Measurements from ENCODE around the gene WNT7A.
A peak's percentile ranks its signal among the peaks of the same experiment; 100 is the strongest.
"Not testable (repeated sequence)": the region's sequence is repeated elsewhere in the genome, so short reads cannot be mapped to it uniquely, and the experiment has no call there.

The WNT7A gene

DNA sequence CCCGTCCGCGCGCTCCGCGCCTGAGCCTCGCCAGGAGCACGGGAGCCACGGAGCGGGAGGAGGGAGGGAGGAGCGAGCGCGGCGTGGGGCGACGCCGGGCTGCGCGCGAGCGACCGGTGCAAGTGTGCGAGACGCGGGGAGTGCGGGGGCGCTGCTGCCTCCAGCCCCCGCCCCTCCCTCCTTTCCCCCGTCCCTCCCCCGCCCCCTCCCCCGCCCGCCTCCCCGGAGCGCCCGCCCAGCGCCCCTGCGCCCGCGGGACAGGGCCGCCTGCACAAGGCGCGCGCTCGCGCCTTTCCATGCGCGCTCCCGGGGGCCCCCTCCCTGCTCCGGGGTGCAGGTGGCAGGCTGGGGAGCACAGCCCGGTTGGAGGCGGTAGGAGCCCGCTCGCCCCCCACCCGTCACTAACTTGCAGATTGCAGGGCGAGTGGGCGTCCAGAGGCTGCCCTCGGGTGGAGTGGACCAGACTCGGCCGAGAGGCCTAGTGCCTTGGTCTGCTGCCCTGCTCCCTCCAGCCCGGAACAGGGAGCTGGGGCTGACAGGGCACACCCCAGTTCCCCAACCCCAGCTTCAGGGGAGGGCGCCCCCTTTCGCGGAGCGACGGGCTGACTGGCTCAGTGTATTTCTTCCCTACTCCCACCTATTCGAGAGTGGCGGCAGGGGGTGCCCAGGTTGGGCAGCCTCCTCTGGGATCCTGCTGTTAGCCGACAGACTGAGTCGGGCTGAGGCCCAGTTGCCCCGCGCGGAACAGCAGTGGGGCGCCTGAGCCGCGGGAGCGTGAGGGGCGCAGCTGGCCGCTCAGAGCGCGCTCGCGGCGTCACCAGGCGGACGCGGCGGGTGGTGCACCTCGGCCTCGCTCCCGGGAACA, at the start of gene WNT7A:
WNT7A (minus strand) TSS at position 126 of the 865 bp plus-strand sequence. CDS start 255 bp downstream, outside the sequence.
- H3K4me3 Mint-ChIP-seq: peak within 1 kb of the TSS; percentile 69
- H3K9me3 Mint-ChIP-seq: peaks cover 5% of the 10 kb centered on the region
- DNase-seq: peak; percentile 80
- TF ChIP-seq, protein P1, sequence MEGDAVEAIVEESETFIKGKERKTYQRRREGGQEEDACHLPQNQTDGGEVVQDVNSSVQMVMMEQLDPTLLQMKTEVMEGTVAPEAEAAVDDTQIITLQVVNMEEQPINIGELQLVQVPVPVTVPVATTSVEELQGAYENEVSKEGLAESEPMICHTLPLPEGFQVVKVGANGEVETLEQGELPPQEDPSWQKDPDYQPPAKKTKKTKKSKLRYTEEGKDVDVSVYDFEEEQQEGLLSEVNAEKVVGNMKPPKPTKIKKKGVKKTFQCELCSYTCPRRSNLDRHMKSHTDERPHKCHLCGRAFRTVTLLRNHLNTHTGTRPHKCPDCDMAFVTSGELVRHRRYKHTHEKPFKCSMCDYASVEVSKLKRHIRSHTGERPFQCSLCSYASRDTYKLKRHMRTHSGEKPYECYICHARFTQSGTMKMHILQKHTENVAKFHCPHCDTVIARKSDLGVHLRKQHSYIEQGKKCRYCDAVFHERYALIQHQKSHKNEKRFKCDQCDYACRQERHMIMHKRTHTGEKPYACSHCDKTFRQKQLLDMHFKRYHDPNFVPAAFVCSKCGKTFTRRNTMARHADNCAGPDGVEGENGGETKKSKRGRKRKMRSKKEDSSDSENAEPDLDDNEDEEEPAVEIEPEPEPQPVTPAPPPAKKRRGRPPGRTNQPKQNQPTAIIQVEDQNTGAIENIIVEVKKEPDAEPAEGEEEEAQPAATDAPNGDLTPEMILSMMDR (IDR thresholded peaks at IDR 0.05): peak; percentile 83
- H3K27me3 Mint-ChIP-seq (ENCODE audit: low read depth, poor library complexity): peaks cover 95% of the 10 kb centered on the region
- no peaks in the 10 kb centered on the region for H3K4me1 Mint-ChIP-seq
- H3K36me3 Mint-ChIP-seq (ENCODE audit: low read depth): no peaks in the 10 kb centered on the region
- H3K27ac Mint-ChIP-seq: no peak within 1 kb of the TSS

DNA sequence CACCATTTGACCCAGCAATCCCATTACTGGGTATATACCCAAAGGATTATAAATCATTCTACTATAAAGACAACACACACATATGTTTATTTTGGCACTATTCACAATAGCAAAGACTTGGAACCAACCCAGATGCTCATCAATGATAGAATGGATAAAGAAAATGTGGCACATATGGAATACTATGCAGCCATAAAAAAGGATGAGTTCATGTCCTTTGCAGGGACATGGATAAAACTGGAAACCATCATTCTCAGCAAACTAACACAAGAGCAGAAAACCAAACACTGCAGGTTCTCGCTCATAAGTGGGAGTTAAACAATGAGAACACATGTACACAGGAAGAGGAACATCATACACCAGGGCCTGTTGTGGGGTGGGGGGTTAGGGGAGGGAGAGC, 48.9 kb upstream of the WNT7A start:
- DNase-seq; H3K4me3 Mint-ChIP-seq; H3K4me1 Mint-ChIP-seq; H3K27ac Mint-ChIP-seq; H3K36me3 Mint-ChIP-seq (ENCODE audit: low read depth): not testable (repeated sequence)
- peaks cover 23% of the 10 kb centered on the region for H3K27me3 Mint-ChIP-seq (ENCODE audit: low read depth, poor library complexity)
- H3K9me3 Mint-ChIP-seq: peaks cover 43% of the 10 kb centered on the region

DNA sequence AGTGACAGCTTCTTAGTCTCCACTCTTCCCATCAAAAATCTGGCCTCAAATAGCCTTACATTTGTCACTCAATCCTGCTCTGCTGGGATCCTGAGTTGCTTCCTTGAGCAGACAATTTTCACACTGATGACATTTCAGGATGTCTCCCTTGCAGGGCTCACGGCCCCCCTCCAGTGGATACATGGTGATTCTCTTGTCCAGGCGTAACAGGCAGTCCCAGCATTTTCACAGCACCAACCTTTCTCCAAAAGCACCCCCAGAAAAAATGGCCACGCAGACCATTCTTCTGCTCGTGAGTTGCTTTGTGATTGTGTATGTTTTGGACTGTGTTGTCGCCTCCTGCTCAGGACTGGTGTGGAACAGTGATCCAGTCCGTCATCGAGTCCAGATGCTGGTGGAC, 47.4 kb upstream of the WNT7A start:
- Mint-ChIP-seq H3K27me3 (ENCODE audit: low read depth, poor library complexity) (peaks cover 20% of the 10 kb centered on the region), H3K9me3 (peaks cover 36% of the 10 kb centered on the region), H3K36me3 (ENCODE audit: low read depth) (no peaks in the 10 kb centered on the region), H3K4me1 (no peaks in the 10 kb centered on the region), H3K4me3 (no peak overlapping the region), H3K27ac (no peak overlapping the region)
- TF ChIP-seq, protein P1 (IDR thresholded peaks at IDR 0.05): peak; percentile 7
- DNase-seq: no peak

DNA sequence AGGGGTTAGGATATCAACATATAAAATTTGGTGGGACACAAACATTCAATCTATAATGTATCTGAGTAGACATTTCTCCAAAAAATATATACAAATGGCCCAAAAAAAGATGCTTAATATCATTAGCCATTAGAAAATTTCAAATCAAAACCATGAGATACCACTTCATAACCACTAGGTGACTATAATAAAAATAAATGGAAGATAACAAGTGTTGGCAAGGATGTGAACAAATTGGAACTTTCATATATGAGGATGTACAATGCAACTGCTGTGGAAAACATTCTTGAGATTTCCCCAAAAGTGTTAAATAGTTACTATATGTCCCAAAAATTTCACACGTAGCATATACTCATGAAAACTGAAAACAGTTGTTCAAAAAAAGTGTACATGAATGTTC, 36.5 kb upstream of the WNT7A start:
- H3K27ac Mint-ChIP-seq: no peak overlapping the region

DNA sequence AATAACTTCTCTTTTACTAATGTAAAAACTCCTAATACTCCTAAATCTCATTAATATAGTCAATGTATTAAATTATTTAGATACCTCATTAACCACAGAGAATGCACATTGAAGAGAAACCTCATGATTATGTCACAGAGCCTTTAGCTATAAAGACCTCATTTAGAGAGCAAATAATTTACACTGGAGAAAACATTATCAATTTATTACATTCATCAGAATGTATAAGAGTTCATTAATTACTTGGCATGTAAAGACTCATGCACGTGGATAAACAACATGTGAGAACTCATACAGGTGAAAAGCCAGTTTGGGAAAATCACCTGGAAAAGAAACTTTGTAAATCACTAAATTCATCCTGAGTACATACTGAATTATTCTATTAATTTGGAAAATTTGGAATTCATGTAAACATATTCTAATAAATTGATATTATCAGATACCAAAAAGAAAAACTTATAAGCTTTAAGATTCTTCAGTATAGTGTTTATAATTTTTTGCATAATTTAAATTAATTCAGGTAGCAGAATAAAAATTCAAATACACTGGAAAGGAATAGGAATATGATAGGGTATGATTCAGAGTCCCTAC, 22.9 kb upstream of the WNT7A start:
- TF ChIP-seq, protein P1 (IDR thresholded peaks at IDR 0.05): no peak
- Mint-ChIP-seq H3K4me1 (peaks cover 12% of the 10 kb centered on the region), H3K4me3 (no peak overlapping the region), H3K36me3 (ENCODE audit: low read depth) (no peaks in the 10 kb centered on the region), H3K27me3 (ENCODE audit: low read depth, poor library complexity) (peaks cover 32% of the 10 kb centered on the region), H3K27ac (no peak overlapping the region), H3K9me3 (peaks cover 77% of the 10 kb centered on the region)
- no peak for DNase-seq

More for the DNA sequence above, 36.5 kb upstream of the WNT7A start:
- TF ChIP-seq, protein P1 (IDR thresholded peaks at IDR 0.05): no peak
- Mint-ChIP-seq H3K4me1 (no peaks in the 10 kb centered on the region), H3K9me3 (peaks cover 57% of the 10 kb centered on the region), H3K36me3 (ENCODE audit: low read depth) (no peaks in the 10 kb centered on the region), H3K27me3 (ENCODE audit: low read depth, poor library complexity) (peaks cover 18% of the 10 kb centered on the region), H3K4me3 (no peak overlapping the region)
- no peak for DNase-seq

DNA sequence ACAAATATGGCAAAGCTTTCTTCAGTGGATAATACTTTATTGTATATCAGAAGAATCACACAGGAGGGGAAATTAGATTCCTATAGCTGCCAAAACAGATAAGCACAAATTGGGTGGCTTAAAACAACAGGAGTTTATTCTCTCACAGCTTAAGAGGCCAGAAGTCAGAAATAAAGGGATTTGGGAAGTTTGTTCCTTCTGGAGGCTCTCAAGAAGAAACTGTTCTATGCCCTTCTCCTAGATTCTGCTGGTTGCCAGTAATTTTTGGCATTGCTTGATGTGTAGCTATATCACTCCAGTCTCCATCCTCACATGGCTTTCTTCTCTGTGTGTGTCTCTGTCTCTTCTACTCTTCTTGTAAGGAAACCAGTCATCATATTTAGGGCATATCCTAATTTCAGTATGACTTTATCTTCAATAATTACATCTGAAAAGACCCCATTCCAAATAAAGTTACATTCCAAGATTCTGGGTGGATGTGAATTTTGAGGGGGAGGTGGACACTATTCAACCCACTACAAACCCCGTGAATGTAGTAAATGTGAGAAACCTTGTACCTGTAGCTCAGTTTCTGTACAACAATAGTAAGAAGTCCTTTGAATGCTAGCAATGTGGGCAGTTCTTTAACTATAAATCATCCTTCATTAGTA, 22.2 kb upstream of the WNT7A start:
- Mint-ChIP-seq H3K27me3 (ENCODE audit: low read depth, poor library complexity) (peaks cover 29% of the 10 kb centered on the region), H3K9me3 (peaks cover 72% of the 10 kb centered on the region), H3K4me1 (peaks cover 13% of the 10 kb centered on the region), H3K27ac (no peak overlapping the region), H3K4me3 (no peak overlapping the region), H3K36me3 (ENCODE audit: low read depth) (no peaks in the 10 kb centered on the region)
- DNase-seq: no peak
- TF ChIP-seq, protein P1 (IDR thresholded peaks at IDR 0.05): no peak
